HPDE6-E6E7 (cell line): ENCODE data around the gene AMTN.

Experiments
- DNase-seq: peaks from one replicate; pipeline ENCODE4 v3.0.0; 2011; ENCODE audit warnings: missing footprints; ENCODE audit errors: extremely low spot score

AMTN gene

DNA sequence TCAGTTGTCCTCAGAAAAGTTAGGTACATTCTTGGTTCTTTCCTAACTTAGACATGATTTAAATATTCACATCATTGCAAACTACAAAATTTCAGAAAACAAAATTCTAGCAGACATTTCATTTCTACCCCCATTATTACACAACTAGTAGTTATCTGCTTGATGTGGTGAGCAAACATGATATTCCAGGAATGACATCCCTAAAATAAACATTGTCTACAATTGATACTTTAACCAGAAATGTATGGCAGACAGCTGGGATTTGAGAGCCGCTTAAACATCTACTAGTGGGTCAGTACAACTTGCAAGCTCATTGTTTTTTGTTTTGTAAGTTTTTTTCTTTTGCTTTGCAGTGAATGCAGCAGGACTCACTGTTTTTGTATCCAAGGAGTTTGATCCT is 41.6 kb downstream of the AMTN start:
- no peak for DNase-seq

DNA sequence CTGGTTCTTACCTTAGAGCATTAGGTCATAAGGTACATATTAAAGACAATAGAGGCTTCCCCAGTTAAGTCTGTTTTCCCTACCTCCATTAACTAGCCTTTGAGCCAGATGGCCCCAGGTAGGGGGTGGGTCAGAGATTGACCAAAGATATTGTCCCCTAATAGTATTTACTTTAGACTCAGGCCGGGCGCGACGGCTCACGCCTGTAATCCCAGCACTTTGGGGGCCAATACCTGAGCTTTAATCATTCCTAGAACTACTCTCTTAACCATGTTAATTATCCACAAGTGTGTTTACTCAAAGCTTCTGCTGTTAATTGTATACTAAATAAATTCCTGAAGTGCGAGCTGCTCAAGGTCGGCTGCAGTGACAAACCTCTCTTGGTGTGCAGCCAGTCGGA is 45.7 kb downstream of the AMTN start:
- DNase-seq: no peak

DNA sequence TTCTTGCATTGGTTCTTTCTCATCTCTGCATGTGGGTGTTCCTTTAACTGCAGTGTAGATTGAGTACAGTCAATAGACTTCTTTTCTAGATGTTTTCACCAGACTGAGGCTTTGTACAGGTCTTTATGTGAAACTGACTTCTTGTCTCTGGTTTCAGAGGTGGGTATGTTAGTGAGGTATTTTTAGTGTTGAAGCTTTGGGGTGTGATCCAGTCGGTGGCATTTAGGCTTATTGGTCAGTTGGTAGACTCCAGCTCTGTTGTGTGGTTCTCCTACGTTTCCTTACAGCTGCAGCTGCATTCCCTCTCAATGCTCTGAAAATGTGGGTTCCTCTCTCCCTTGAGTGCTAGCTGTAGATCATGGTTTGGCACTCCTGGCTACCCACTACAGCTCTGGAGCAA is 52.4 kb downstream of the AMTN start:
- DNase-seq: no peak

DNA sequence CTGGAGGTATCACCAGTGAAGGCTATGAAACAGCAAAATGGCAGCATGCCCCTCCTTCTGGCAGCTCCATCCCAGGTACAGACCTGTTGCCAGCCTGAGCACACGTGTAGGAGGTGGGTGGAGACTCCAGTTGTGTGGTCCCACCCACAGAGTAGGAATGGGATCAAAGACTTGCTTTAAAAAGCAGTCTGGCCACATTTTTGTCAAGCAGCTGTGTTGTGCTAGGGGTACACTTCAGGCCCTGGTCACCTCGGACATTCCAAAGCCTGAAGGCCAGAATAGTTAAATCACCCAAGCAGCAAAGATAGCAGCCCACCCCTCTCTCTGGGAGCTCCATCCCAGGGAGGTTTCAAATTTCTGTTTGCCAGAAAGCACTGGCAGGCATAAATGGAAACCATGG is 53.4 kb downstream of the AMTN start:
- no peak for DNase-seq

DNA sequence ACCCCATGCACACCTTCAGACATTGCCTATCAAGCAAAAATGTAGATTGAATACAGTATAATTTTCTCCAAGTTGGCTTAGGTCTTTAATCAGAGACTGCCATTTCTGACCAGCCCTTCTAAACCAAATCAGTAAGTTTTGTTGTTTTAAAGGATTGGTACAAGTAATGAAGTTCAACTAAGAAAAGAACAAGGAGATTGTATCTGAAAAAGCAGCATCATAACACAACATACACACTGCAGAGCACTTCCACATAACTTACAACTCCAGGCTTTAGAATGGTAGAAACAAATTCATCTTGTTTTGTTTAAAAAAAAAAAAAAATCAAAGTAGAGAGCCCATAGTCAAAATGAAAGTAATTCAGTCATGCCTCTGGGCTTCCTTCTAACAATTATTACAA is 57.6 kb downstream of the AMTN start:
- no peak for DNase-seq

DNA sequence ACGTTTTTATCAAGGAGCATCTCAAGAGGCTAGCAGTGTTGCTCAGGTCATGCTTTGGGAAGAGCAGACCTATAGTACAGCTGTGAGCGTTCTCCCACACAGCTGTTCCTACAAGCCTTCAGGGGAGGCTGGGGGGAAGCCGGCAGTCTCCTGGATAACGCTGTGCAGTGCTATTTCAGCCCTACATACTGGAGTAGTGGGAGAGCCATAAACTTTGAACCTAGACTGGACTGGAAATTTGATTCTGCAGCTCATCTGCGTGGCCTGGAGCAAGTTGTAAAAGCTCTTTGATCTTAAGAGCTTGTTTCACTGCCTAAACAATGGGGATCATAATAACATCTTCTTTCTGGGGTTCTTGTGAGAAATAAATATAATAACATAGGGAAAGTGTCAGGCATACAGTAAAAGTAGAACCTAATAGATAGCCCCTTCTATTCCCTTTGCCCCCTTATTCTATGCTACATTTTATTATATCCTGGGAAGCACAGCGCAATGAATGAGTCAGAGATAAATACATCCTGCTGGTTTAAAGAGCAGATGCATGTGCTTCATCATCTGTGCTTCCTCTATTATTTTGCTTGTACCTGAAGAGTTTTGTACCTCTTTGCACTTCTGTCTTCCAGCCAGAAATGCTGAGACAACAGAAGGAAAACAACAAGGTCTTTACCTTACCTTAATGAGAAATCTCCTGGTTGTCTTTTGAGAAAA is 59.0 kb downstream of the AMTN start:
- DNase-seq: no peak

DNA sequence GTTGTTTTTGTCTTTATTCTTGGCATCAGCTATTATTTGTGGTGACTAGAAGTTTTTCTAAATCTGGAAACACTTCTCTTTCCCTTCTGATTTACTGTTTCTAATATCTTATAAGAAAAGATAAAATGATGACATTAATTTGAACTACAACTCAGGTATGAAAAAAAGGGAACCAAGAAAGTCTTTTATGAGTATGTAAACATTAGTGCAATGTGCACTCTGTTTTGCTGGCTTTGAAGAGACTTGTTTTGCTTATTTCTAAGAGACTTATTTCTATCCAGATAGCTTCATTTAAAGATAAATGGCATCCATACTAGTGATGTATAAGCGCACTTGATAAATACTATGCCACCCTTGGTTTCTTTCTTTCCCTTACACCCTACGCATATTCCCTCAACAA is 63.6 kb downstream of the AMTN start:
- no peak for DNase-seq
